ENCODE measurements around the gene AUTS2. TPM values are rescaled to one million over a fixed set of nuclear protein-coding genes. Genes with fewer than 3 reads are reported as not detected.
A peak's percentile ranks its signal among the peaks of the same experiment; 100 is the strongest.

The AUTS2 gene
- total and polyA plus RNA-seq, 10 of the 15 experiments (the other 5 are each of a cell fraction or from before 2014, with no cell fraction given) = 6.4 to 55.6 (median 21.6) TPM

DNA sequence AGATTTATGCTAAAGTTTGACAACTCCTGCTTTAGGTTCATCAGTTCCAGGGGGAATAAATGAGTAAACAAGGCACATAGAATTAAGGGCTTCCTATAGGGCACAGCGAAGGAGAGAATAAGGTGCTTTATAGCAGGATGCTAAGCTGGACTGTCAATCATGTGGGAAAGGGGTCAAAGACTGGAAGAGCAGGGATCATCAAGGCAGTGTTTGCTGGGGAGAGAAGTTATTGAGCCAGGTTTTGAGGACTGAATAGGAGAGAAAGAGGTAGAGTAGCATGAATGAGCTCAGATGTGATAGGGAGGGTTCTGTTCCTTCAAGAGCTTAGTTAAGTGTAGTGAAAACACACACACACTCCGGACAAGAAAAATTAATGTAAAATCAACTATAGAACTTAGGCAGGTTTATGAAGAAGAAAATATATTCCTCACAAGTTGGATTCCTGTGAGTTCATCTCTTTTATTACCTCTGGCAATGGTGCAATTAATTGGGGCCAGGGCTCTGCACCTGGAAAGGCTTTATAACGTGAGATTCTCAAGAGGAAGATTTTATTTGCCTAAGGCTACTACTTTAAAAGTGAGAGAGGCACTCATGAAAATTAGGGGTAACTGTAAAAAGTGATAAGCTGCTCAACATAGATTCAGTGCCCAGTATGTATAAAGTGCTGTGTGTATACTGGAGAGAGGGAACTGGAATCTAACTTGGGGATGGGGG is 222.4 kb downstream of the AUTS2 start:
- no peak overlapping the region for H2AFZ ChIP-seq (ENCODE audit: control insufficient read depth, low read depth, low read length)
- ChIA-PET SMC1A (ENCODE audit: uncharacterized antibody, unreplicated experiment) (interaction anchor here (1.0 to 11.0 kb wide), 3 partner anchors 13 to 134 kb away, joined by 3 to 202 read pairs (median 5); no protein-coding TSS in a partner anchor), RAD21 (ENCODE audit: unreplicated experiment) (interaction anchor here (1.3 to 7.9 kb wide), 3 partner anchors 15 to 21 kb away, joined by 3 to 141 read pairs (median 23); no protein-coding TSS in a partner anchor), CTCF (interaction anchor here (1.5 to 3.0 kb wide), 4 partner anchors 14 to 138 kb away, joined by 4 to 10 read pairs (median 6); no protein-coding TSS in a partner anchor), POLR2A (no interaction called here)
- H3K27ac ChIP-seq (ENCODE audit: control insufficient read depth, insufficient read depth) = no peak overlapping the region
- no peak for FAIRE-seq
- ATAC-seq = no peak
- intact Hi-C loops (cut with micrococcal nuclease; ENCODE audit: unreplicated experiment) (loop anchor here (5.0 to 10.0 kb wide), 3 partner anchors 218 to 874 kb away; no protein-coding TSS in a partner anchor), in situ Hi-C loops (cut with MboI) (no loop called here)
- no peaks in the 10 kb centered on the region for H3K27me3 ChIP-seq (replicated peaks in 1 of 2; ENCODE audit: control insufficient read depth in 2 of 2, insufficient read depth in 2 of 2, low read length in 1 of 2)
- BruUV-seq (replicated peaks) = no TSS peak
- H3K9me3 ChIP-seq (replicated peaks; ENCODE audit: control insufficient read depth, insufficient read depth, low read length) = no peaks in the 10 kb centered on the region; the same call in 2 of the 3 replicates
- TF ChIP-seq CHD1 (IDR thresholded peaks at IDR 0.05; ENCODE audit: low read depth, low read length) = no peak
- TF ChIP-seq, protein P1, sequence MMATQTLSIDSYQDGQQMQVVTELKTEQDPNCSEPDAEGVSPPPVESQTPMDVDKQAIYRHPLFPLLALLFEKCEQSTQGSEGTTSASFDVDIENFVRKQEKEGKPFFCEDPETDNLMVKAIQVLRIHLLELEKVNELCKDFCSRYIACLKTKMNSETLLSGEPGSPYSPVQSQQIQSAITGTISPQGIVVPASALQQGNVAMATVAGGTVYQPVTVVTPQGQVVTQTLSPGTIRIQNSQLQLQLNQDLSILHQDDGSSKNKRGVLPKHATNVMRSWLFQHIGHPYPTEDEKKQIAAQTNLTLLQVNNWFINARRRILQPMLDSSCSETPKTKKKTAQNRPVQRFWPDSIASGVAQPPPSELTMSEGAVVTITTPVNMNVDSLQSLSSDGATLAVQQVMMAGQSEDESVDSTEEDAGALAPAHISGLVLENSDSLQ (IDR thresholded peaks at IDR 0.05) = 0 out of 2 replicates have a peak, but pooled peaks have one; percentile 7
- DNase-seq (ENCODE audit: low read depth, low spot score) = no peak
- H3K4me3 ChIP-seq = no peak overlapping the region
- 79% methylated on average over 3 of the region's 3 CpGs for WGBS (ENCODE audit: insufficient coverage, insufficient replicate concordance, low lambda C conversion rate, missing lambda C conversion rate)
- H3K4me2 ChIP-seq (ENCODE audit: control insufficient read depth, insufficient read depth) = no peak overlapping the region
- H3K79me2 ChIP-seq (ENCODE audit: control insufficient read depth, insufficient read depth, low read length) = peaks cover 5% of the 10 kb centered on the region
- H3K36me3 ChIP-seq (ENCODE audit: control insufficient read depth in 2 of 2, insufficient read depth in 2 of 2, low read length in 1 of 2) = no peaks in the 10 kb centered on the region
- H3K9ac ChIP-seq (ENCODE audit: control insufficient read depth, insufficient read depth, low read length) = no peak overlapping the region
- no peaks in the 10 kb centered on the region for H4K20me1 ChIP-seq (ENCODE audit: control insufficient read depth, insufficient read depth)
- H3K4me1 ChIP-seq (ENCODE audit: control insufficient read depth, insufficient read depth, low read length) = peaks cover 24% of the 10 kb centered on the region

DNA sequence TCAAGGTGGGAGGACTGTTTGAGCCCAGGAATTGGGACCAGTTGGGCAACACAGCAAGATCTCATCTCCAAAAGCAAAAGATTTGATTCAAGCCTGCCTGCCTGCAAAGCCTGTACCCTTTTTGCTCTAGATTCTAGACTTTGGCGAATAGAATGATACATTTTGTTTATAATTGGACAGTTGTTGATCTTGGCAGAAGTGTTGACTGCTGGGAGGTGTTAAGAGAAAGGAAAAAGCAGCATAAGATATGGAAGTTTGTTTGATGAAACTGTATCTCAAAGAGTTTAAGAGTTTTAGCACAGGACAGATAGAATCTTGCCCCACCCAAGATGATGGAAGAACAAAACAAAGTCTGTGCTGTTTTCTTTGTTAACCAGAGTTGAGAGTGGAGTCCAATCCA is 224.1 kb downstream of the AUTS2 start:
- no peaks in the 10 kb centered on the region for H3K27me3 ChIP-seq (replicated peaks in 1 of 2; ENCODE audit: control insufficient read depth in 2 of 2, insufficient read depth in 2 of 2, low read length in 1 of 2)
- POLR2A ChIA-PET = interaction anchor here (1.6 to 2.1 kb wide), 3 partner anchors 16 to 84 kb away, joined by 7 to 10 read pairs (median 7); no protein-coding TSS in a partner anchor
- no peak overlapping the region for H2AFZ ChIP-seq (ENCODE audit: control insufficient read depth, low read depth, low read length)
- intact Hi-C loops (cut with micrococcal nuclease; ENCODE audit: unreplicated experiment) (loop anchor here (5.0 to 10.0 kb wide), 3 partner anchors 220 to 872 kb away; no protein-coding TSS in a partner anchor), in situ Hi-C loops (cut with MboI) (no loop called here)
- H3K4me1 ChIP-seq (ENCODE audit: control insufficient read depth, insufficient read depth, low read length) = peaks cover 34% of the 10 kb centered on the region
- H3K79me2 ChIP-seq (ENCODE audit: control insufficient read depth, insufficient read depth, low read length) = peaks cover 12% of the 10 kb centered on the region
- FAIRE-seq = no peak
- H3K4me2 ChIP-seq (ENCODE audit: control insufficient read depth, insufficient read depth) = no peak overlapping the region
- no peak for ATAC-seq
- no peak for TF ChIP-seq MYB (IDR thresholded peaks at IDR 0.05; ENCODE audit: borderline replicate concordance, low read depth, low read length)
- TF ChIP-seq, protein P2, sequence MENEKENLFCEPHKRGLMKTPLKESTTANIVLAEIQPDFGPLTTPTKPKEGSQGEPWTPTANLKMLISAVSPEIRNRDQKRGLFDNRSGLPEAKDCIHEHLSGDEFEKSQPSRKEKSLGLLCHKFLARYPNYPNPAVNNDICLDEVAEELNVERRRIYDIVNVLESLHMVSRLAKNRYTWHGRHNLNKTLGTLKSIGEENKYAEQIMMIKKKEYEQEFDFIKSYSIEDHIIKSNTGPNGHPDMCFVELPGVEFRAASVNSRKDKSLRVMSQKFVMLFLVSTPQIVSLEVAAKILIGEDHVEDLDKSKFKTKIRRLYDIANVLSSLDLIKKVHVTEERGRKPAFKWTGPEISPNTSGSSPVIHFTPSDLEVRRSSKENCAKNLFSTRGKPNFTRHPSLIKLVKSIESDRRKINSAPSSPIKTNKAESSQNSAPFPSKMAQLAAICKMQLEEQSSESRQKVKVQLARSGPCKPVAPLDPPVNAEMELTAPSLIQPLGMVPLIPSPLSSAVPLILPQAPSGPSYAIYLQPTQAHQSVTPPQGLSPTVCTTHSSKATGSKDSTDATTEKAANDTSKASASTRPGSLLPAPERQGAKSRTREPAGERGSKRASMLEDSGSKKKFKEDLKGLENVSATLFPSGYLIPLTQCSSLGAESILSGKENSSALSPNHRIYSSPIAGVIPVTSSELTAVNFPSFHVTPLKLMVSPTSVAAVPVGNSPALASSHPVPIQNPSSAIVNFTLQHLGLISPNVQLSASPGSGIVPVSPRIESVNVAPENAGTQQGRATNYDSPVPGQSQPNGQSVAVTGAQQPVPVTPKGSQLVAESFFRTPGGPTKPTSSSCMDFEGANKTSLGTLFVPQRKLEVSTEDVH (IDR thresholded peaks at IDR 0.05; ENCODE audit: low read depth, partially characterized antibody) = no peak
- TF ChIP-seq CHD1 (IDR thresholded peaks at IDR 0.05; ENCODE audit: low read depth, low read length) = no peak
- no peak for TF ChIP-seq NR2C2 (IDR thresholded peaks at IDR 0.05; ENCODE audit: borderline replicate concordance, control insufficient read depth, insufficient read length, low read depth)
- TF ChIP-seq SMARCA5 (IDR thresholded peaks at IDR 0.05) = no peak
- TF ChIP-seq SMAD1 (IDR thresholded peaks at IDR 0.05; ENCODE audit: low read depth, partially characterized antibody) = no peak
- no peak for TF ChIP-seq POLR2AphosphoS2 (IDR thresholded peaks at IDR 0.05; ENCODE audit: low read depth, low read length)
- no peak for TF ChIP-seq SUPT20H (IDR thresholded peaks at IDR 0.05; ENCODE audit: borderline replicate concordance, control insufficient read depth, low read depth, low read length)
- no peak for TF ChIP-seq CBFB (IDR thresholded peaks at IDR 0.05; ENCODE audit: low read depth)
- no peak for TF ChIP-seq CHD2 (IDR thresholded peaks at IDR 0.05; ENCODE audit: borderline replicate concordance, low read depth, low read length)
- CTCF ChIA-PET = interaction anchor here (1.1 to 3.9 kb wide), 8 partner anchors 8 to 110 kb away, joined by 3 to 31 read pairs (median 6); no protein-coding TSS in a partner anchor
- no peak overlapping the region for H3K9ac ChIP-seq (ENCODE audit: control insufficient read depth, insufficient read depth, low read length)
- H3K4me3 ChIP-seq = no peak overlapping the region
- DNase-seq (ENCODE audit: low read depth, low spot score) = no peak
- H4K20me1 ChIP-seq (ENCODE audit: control insufficient read depth, insufficient read depth) = no peaks in the 10 kb centered on the region
- RAD21 ChIA-PET (ENCODE audit: unreplicated experiment) = interaction anchor here (0.6 to 7.9 kb wide), 8 partner anchors 16 to 203 kb away, joined by 3 to 141 read pairs (median 20); no protein-coding TSS in a partner anchor
- no TSS peak for BruUV-seq (replicated peaks)
- H3K36me3 ChIP-seq (ENCODE audit: control insufficient read depth in 2 of 2, insufficient read depth in 2 of 2, low read length in 1 of 2) = no peaks in the 10 kb centered on the region
- WGBS (ENCODE audit: insufficient coverage, insufficient replicate concordance, low lambda C conversion rate, missing lambda C conversion rate) = 33% methylated on average over 1 of the region's 1 CpG
- no peak overlapping the region; the same call in 1 of the 2 replicates for H3K27ac ChIP-seq (ENCODE audit: control insufficient read depth, insufficient read depth)
- SMC1A ChIA-PET (ENCODE audit: uncharacterized antibody, unreplicated experiment) = interaction anchor here (0.6 to 11.0 kb wide), 10 partner anchors 15 to 986 kb away, joined by 3 to 202 read pairs (median 6); no protein-coding TSS in a partner anchor
- no peaks in the 10 kb centered on the region; the same call in 2 of the 3 replicates for H3K9me3 ChIP-seq (replicated peaks; ENCODE audit: control insufficient read depth, insufficient read depth, low read length)

Data from GM12878 (cell line).